Right lobe of liver (tissue), 4 donors: ENCODE results near the gene COPA.

Source experiments
- CTCF ChIP-seq, 4 donors: fragments of 200-600 bp in 3 of 4; fragments of 450-650 bp in 1 of 4; IDR thresholded peaks; one replicate each; pipeline versions ENCODE4 v1.5.1 to v1.8.0; 2016 to 2022; ENCODE audit warnings: antibody characterized with exemption in 4 of 4, mild to moderate bottlenecking in 2 of 4
- POLR2A ChIP-seq: fragments of 450-650 bp; IDR thresholded peaks from one replicate; pipeline ENCODE4 v1.6.1; 2017; ENCODE audit warnings: antibody characterized with exemption, mild to moderate bottlenecking
- donor health status: DM: no; HTN: no; CAD: no.
- donor health status: DM: no; HTN: no; CAD: no.
- donor health status: DM: no; HTN: yes; CAD: no.

GRCh38 chr1:160346463-160346862 is 3.4 kb upstream of the COPA start:
- TF ChIP-seq CTCF (IDR thresholded peaks at IDR 0.05) (no peak), POLR2A (no peak)
